Measurements from ENCODE around the gene AKT1S1.

DNA sequence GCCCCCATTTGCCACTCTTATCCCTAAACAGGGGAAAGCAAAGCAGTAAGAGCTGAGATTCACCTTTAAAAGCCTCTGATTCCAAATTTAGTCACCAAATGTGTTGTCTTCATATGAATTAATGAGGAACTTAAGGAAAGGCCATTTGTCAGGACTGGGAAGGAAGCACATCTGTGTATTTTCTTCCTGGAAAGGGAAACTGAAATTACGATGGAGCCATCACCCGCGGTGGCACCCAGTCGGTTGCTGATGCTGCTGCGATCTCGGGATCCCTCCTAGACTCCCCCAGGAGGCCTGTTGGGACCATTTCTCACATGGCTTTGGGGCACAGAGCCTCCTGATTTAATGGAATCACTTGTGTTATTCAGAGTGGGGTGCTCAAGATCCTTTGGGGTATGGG, 27.0 kb upstream of the AKT1S1 start:
- TF ChIP-seq RAD21 (IDR thresholded peaks at IDR 0.05; ENCODE audit: low read depth), result no peak
- no peak for TF ChIP-seq POLR2A (IDR thresholded peaks at IDR 0.05; ENCODE audit: borderline replicate concordance, extremely low read depth, insufficient read depth, insufficient read length)
- TF ChIP-seq, protein P1, sequence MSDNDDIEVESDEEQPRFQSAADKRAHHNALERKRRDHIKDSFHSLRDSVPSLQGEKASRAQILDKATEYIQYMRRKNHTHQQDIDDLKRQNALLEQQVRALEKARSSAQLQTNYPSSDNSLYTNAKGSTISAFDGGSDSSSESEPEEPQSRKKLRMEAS (IDR thresholded peaks at IDR 0.05), result no peak
- TF ChIP-seq, protein P2, sequence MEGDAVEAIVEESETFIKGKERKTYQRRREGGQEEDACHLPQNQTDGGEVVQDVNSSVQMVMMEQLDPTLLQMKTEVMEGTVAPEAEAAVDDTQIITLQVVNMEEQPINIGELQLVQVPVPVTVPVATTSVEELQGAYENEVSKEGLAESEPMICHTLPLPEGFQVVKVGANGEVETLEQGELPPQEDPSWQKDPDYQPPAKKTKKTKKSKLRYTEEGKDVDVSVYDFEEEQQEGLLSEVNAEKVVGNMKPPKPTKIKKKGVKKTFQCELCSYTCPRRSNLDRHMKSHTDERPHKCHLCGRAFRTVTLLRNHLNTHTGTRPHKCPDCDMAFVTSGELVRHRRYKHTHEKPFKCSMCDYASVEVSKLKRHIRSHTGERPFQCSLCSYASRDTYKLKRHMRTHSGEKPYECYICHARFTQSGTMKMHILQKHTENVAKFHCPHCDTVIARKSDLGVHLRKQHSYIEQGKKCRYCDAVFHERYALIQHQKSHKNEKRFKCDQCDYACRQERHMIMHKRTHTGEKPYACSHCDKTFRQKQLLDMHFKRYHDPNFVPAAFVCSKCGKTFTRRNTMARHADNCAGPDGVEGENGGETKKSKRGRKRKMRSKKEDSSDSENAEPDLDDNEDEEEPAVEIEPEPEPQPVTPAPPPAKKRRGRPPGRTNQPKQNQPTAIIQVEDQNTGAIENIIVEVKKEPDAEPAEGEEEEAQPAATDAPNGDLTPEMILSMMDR (IDR thresholded peaks at IDR 0.05 in 2 of 3, conservative IDR thresholded peaks at IDR 0.05 in 1 of 3; ENCODE audit: borderline replicate concordance in 1 of 3, insufficient read depth in 1 of 3, low read depth in 2 of 3, low read length in 2 of 3), result no peak
- no peak for TF ChIP-seq JUND (IDR thresholded peaks at IDR 0.05)
- no peak for TF ChIP-seq ELF1 (IDR thresholded peaks at IDR 0.05; ENCODE audit: borderline replicate concordance, low read depth)
- no peak for TF ChIP-seq EZH2 (IDR thresholded peaks at IDR 0.05)
- TF ChIP-seq CBX3 (IDR thresholded peaks at IDR 0.05; ENCODE audit: low read depth), result no peak
- TF ChIP-seq EZH2phosphoT487 (IDR thresholded peaks at IDR 0.05; ENCODE audit: borderline replicate concordance), result no peak
- no peak for TF ChIP-seq POLR2AphosphoS5 (IDR thresholded peaks at IDR 0.05; ENCODE audit: low read depth, low read length)
- no peak for TF ChIP-seq EGR1 (IDR thresholded peaks at IDR 0.05; ENCODE audit: low read depth)
